GM21576 (cell line): Measurements from ENCODE around the gene NBDY.
"Not testable (repeated sequence)": the region's sequence is repeated elsewhere in the genome, so short reads cannot be mapped to it uniquely, and the experiment has no call there.

Experiments
- ATAC-seq: cut with Tn5 transposase; IDR thresholded peaks from one replicate; pipeline ENCODE4 v1.9.1; 2021; ENCODE audit warnings: mild to moderate bottlenecking, moderate library complexity; ENCODE audit not compliant: unreplicated experiment

The NBDY gene, protein sequence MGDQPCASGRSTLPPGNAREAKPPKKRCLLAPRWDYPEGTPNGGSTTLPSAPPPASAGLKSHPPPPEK

DNA sequence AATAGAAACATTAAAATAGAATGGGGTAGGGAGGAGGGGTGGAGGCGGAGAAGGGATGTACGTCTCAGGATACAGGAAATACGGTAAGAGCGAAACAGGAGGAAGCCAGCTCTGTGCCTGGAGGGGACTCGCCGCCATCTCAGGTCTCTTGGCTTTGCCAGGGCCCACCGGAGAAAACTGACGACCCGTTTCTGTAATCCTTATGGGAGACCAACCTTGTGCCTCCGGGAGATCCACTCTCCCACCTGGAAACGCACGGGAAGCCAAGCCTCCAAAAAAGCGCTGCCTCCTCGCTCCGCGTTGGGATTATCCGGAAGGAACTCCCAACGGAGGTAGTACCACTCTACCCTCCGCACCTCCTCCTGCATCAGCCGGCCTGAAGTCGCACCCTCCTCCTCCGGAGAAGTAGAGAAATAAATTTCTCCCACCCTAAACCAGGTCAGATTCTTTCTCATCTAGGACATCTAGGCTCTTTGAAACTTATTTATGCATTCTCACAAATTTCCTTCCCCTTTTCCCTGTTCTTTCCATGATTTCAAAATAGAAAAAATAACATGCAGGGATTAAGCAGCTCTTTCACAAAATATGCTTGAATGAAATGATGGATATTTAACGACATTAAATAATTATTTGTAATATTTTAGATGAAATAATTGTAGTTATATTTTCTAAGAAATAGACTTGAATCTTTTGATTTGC, at the start of gene NBDY:
TSS of gene NBDY (plus strand) at position 92 of the 699 bp plus-strand sequence. CDS start at position 203, 111 bp downstream.
- ATAC-seq: peak; percentile 63

DNA sequence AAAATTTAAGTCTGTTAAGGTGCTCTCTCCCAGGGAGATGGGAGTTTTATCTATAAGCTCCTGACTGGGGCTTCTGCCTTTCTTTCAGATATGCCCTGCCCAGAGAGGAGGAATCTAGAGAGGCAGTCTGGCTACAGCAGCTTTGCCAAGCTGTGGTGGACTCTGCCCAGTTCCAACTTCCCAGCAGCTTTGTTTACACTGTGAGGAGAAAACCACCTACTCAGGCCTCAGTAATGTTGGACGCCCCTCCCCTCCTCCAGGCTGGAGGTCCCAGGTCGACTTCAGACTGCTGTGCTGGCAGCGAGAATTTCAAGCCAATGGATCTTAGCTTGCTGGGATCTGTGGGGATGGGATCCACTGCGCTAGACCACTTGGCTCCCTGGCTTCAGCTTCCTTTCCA, 24.5 kb upstream of the NBDY start:
- not testable (repeated sequence) for ATAC-seq

DNA sequence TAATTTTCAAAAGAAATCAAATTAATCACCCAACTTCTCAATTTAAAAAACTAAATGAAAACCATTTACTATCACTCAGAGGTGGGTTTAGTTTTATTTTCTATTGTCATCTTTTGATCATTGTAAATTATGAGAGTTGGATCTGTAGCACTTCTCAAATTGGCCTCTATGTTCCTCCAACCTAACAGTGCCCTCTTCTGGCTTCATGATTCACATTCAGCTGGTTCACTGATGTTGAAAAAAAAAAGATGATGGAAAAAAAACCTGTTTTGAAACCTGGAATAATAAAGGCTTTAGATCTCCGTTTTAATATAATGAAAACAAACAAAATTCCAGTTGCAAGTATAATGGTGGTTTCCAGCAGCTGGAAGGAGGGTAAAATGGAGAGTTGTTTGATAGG, 2.4 kb upstream of the NBDY start:
- ATAC-seq: no peak

DNA sequence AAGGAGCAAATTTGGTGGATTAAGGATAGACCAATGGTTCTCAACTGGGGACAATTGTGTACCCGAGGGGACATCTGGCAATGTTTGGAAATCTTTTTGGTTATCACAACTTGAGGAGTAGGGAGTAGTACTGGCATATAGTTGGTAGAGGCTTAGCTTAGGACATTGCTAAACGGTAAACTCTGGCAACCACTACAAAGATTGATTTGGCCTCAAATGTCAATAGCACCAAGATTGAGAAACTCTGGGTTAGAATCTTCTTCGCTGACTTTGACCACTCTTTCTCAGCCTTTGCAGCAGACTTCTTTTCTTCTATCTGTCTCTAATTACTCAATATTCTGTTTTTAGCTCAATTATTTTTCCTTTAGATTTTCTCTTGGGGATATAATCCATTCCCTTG, 1.5 kb upstream of the NBDY start:
- no peak for ATAC-seq

DNA sequence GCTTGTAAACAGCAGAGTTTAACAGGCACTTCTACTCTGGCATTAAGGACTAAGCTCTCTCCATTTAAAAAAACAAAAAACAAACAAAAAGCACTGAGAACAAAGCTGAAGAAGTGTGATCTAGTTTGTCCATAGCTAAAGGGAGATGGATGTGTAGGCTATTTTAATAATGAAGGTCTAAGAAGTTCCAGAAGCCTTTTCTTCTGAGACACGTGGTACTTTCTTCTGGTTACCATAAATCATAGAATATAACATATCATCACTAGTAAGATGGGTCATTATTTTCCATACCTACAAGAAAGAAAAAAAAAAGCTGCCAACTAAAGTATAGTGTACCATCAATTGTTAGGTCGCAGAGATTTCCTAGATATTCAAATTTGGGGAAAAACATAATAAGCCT, 722 bp upstream of the NBDY start:
- peak; percentile 33 for ATAC-seq

DNA sequence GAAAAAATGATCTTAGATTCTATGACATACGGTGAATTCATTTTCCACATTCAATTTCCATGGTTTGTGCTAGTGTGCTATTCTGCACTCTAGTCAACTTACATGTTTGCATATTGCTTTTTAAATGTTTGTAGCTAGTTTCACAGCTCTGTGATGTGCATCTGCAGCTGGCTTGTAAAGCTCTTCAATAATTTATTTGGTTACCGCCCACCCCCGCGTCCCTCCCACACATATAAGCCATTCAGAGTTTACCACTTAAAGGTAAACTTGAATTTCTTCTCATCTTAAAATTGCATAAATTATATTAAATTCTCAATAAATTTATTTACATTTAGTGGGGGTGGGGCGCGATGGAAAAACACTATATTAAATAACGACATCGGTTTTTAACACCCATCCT, 291 bp upstream of the NBDY start:
- ATAC-seq: peak; percentile 29

DNA sequence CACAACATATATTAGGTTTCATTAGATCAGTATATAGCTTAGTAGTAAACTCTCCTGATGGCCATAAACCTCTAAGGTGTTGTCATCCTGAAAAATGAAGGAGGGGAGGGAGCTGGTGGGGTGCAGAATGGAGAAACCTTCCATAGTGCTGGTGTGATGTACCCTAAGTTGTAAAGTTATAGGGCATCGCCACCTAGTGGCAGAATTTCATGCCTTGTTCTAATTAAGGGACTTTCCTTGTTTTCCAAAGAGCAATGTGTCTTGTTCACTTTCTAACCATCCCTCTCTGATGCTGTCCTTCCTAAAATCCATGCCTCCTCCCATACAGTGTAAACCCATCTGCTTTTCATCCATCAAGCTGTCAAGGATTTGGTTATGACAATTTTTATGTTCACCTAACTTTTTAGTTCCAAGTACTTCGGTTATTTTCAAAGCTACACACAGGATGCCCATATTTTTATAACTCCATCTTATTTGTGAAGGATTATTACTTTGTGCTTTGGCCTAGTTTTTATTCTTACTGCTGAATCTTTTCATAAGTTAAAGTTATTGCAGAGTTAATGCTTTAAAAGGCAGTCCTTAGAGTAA, 4.5 kb downstream of the NBDY start:
- peak; percentile 40 for ATAC-seq

DNA sequence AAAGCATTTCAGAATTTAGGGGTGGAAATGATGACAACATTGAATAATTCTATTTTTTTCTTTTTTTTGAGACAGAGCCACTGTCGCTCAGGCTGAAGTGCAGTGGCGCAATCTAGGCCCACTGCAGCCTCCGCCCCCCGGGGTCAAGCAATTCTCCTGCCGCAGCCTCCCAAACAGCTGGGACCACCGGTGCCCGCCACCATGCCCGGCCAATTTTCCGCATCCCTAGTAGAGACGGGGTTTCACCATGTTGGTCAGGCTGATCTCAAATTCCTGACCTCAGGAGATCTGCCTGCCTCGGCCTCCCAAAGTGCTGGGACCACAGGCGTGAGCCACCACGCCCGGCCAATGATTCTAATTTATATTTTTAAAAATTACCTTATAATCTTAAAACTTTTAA, 7.2 kb downstream of the NBDY start:
- ATAC-seq: no peak

DNA sequence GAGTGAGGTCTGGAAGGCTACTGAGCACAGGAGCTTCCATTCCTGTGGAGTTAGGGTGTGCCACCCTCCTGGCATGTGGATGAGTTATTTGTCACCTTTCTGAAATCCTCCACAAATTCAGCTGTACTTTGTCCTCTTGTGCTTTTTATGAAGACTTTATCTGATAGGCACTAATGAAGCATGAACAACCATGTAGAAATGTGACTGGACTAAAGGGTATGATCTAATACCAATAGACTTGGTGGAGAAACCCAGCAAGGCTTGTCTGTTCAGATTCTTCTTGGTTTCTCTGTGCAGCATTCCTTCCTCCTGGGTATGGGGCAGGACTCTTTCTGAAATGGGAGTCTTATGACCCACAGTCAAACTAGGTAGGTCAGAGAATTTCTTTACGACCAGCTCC, 9.6 kb downstream of the NBDY start:
- no peak for ATAC-seq

DNA sequence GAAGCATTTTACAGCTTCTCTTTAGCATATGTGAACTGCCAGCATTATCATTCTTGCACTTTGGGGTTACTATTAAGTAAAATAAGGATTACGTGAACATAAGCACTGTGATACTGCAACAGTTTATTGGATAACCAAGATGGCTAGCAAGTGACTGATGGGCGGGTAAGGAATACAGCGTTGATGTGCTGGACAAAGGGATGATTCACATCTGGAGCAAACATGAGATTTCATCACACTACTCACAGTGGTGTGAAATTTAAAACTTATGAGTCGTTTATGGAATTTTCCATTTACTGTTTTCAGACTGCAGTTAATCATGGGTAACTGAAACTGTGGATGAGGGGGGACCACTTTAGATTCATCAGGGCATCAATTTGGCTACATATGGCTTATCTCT, 16.0 kb downstream of the NBDY start:
- no peak for ATAC-seq

DNA sequence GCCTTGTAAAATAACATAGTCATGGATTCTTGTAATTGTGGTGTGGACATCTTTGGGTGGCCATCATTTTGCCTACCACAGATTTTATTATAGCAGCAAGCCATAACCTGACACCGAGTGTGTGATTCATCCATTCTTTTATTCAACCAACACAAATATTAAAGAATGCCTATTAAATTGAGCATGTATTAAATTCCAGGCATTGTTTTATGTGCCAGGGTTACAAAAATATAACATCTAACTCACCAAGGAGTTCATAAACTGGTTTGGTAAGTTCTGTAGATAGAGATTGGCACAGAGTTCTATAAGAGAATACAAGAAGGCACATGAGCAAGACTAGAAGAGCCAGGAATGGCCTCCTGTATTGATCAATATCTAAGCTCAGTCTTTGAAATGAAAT, 18.0 kb downstream of the NBDY start:
- ATAC-seq: no peak

DNA sequence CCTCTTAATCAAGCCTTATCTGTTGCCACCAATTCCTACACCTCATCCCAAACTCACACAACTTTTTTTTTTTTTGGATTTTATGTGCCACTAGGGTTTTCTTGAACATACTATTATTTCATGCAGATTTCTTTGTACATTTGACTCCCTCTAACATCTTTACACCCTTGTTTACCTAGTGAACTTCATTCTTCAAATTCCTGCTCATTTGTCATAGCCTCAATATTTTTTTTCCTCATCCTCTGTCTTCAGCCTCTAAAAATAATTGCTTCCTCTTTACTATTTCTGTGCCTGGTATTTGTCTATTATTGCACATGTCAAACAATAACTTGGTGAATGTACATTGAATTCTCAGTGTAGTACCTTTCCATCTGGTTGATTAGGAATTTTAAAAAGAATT, 22.0 kb downstream of the NBDY start:
- no peak for ATAC-seq

DNA sequence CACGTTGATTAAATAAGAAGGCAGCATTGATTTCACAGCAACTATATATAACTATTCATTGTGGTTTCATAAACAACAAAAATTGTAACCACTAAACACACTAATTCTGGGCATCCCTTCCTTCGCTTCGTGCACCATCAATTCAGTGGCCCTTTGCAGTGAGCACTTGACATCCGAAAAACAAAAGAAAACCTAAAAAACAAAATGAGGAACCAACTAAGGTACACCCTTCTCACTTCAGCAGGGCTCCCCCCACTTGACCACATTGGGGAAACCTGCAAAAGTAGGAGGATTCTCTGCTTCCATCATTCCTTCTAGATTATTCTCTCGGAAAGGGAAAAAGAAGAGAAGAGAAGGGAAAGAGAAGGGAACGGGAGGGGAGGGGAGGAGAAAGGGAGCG, 28.3 kb downstream of the NBDY start:
- ATAC-seq: peak; percentile 41

DNA sequence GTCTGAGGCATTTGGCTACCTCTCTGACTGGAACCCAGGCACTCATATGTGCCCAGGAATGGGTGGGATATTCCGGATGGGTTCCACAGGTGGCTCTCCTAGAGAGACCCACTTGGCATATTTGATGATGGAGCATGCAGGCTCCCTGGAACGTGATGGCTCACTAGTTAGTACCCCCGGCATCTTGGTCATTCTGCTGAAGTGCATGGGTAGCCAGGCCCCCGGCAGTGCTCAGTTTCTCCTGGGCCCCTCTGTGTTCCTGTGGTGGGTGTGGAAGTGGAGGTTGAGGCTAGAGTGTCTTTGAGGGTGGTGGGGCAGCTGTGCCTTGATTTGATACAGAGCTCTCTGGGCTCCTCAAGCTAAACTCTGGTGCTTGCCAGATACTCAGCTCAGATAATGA, 29.4 kb downstream of the NBDY start:
- no peak for ATAC-seq

DNA sequence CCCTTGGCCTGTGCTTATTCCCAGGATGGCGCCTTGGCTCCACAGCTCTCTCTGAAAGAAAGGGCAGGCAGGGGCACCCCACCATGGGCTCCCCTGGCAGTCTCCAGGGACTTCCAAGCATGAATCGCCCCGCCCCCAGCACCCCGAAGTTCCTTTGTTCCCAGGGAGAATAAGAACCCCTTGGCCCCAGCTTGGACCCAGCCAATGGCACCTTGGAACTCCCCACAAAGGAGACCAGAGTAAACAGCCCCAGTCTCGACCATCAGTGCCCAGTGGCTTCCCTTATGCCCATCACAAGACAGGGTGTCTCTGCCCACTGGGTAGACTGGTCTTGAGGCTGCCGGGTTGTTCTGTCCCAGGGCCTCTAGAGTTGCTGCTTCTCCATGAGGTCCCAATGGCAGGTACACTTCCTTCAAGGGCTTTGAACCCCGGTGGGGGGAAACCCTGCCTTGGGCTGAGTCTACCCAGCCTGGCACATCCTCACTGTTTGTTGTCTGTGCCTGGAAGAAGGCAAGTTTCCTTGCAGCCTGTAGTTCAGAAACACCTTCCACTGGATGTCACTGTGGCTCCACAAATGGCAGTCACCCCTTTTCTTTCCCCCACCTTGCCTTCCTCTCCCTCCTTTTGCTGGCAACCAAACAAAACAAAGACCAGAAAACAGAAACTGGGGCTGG, 30.8 kb downstream of the NBDY start:
- ATAC-seq: no peak

DNA sequence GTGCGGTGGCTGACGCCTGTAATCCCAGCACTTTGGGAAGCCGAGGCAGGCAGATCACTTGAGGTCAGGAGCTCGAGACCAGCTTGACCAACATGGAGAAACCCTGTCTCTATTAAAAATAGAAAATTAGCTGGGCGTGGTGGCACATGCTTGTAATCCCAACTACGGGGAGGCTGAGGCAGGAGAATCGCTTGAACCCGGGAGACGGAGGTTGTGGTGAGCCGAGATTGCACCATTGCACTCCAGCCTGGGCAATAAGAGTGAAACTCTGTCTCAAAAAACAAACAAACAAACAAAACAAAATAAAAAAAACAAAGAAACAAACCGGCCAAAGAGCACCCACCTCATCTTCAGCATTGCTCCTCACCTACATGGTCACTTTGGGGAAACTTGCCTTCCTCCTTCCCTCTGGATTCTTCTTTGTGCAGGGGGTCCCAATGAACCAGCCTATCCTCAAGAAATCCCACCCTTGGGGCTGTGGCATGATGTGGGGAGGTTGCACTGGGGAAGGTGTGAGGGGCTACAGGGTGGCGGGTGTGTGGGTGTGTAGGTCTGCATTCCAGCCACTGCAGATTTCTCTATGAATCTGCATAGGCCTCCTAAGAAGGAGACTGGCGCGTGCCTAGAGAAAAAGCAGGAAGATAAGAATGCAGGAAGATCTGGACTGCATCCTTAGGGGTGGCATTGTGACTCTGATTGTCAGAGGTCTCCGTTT, 31.5 kb downstream of the NBDY start:
- not testable (repeated sequence) for ATAC-seq

DNA sequence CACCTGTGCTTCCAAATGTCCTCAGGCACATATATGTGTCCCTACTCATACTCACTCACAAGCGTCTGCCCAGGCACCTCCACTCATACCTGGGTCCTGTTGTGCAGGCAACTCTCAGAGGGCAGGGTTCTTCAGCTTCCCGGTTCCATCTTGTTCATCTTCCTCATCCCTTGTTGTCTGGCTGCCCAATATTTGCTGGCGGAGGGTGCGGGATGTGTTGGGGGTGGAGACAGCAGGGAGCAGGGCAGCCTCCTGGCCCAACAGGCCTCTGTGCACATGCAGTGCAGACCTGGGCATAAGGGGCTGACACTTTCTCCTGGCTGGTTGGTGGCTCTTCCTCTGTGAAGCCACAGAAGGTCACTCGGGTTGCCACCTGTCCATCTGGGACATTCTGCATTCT, 32.1 kb downstream of the NBDY start:
- no peak for ATAC-seq

DNA sequence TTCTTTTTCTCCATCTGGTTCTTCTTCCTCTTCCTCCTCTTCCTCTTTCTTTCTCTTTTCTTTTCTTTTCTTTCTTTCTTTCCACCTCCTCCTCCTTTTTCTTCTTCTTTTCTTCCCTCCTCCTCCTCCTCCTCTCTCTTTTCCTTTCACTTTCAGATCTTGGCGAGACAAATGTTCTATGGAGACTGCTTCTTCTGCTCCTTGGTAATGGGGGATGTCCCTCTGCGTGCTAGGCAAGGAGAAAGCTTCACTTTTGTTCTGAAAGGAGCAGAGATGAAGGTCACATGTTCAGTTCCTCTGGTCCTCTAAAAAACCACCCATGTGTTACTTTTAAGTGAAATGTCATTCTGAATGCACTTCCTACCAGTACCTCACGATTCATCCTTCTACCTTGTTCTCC, 33.2 kb downstream of the NBDY start:
- peak; percentile 31 for ATAC-seq

DNA sequence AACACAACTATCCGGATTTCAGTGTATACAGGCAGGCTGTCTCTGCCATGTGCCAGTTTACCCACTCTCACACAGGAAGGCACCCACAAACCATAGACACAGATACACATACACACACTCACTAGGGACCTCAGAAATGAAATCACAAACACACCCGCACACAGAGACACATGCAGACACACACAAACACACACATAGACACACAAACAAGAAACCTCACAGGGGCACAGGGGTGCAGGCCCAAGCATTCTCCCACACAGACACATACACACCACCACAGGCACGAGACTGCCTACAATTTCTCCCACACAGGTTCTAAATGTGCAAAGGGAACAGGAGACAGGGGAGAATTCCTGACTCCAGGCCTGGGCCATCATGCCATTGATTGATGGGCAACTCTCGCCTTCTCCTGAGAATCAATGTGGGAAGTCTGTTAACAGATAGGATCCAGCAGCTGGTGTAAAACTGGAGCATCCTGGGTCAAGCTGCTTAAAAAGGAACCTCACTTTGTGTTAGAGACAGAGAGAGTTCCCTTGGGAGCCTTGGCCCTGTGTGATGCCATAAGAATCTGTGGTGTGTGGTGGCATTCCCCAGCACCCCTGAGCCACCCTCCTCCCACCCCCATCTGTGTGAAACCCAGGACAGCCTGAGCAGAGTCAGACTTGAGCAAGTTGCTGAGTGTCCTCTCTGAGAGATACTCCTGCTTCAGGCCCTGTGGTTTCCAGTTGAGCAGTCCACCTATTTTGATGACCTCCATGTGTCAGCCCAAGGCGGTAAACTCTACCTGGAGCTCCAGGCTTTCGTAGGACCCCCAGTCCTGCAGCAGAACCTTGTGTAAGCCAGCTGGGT, 33.9 kb downstream of the NBDY start:
- ATAC-seq: no peak

DNA sequence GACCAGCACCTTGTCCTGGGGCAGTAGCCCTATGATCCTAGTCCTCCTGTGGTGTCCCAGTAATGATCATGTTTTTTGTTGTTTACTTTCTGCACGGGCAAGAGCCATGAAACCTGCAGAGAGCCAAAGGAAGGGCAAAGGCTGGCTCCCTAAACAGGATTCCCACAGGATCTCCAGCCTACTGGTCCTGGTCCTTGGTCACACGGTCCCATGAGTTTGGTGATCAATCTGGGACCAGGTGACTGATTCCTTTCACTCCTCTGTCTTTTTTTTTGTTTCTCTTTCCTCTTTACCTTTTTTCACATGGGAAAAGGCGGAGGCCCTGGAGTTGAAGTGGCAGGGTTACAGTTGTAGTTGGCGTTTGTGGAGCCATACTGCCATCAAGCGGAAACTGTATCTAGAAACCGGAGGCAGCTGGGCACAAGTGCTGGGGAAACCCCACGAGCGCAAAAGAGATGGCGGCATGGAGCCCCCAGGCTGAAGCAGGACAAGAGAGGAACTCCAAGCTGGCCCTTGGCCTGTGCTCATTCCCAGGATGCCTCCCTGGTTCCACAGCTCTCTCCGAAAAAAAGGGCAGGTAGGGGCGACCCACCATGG, 34.6 kb downstream of the NBDY start:
- no peak for ATAC-seq
